ENCODE measurements around the gene PTPRD. TPM values are rescaled to one million over a fixed set of nuclear protein-coding genes. Genes with fewer than 3 reads are reported as not detected.

PTPRD gene
- total and polyA plus RNA-seq, 2 of the 4 experiments (the other 2 are of a cell fraction) = 0.07 to 0.18 TPM

- Histone ChIP-seq H3K9me3 (ENCODE audit: control insufficient read depth, insufficient read depth, low read length) (no peaks in the 10 kb centered on the region; the same call in 1 of the 2 replicates), H3K14ac (replicated peaks; ENCODE audit: low read depth, low read length) (no peak overlapping the region), H2BK20ac (ENCODE audit: low read depth, low read length) (no peak overlapping the region), H2AK5ac (ENCODE audit: low read depth, low read length) (no peak overlapping the region), H3K27ac (ENCODE audit: insufficient read depth, low read length) (no peak overlapping the region), H4K91ac (ENCODE audit: insufficient read depth, low read depth, low read length) (no peak overlapping the region), H3K4me3 (ENCODE audit: insufficient read depth, low read depth, low read length) (no peak overlapping the region), H2BK5ac (ENCODE audit: low read depth, low read length, poor library complexity, severe bottlenecking) (no peak overlapping the region), H3K56ac (ENCODE audit: extremely low read depth, insufficient read depth, low read length) (no peak overlapping the region), H3K4ac (ENCODE audit: low read depth, low read length) (no peak overlapping the region), H4K8ac (ENCODE audit: low read depth in 2 of 2, low read length in 2 of 2) (no peak overlapping the region), H3K4me1 (ENCODE audit: control insufficient read depth, insufficient read depth, low read length) (no peaks in the 10 kb centered on the region), H4K20me1 (ENCODE audit: insufficient read depth, low read length) (no peaks in the 10 kb centered on the region), H3K9me1 (ENCODE audit: insufficient read depth, low read length) (no peaks in the 10 kb centered on the region), H2AK9ac (replicated peaks; ENCODE audit: low read depth, low read length, poor library complexity) (no peak overlapping the region), H3K9ac (ENCODE audit: low read depth, low read length) (no peak overlapping the region), H3K18ac (ENCODE audit: low read depth, low read length) (no peak overlapping the region), H2BK15ac (ENCODE audit: low read depth, low read length) (no peak overlapping the region), H3K4me2 (ENCODE audit: low read depth, low read length) (no peak overlapping the region), H3K79me1 (ENCODE audit: low read depth in 1 of 2, low read length in 2 of 2) (no peaks in the 10 kb centered on the region), H3K23ac (ENCODE audit: low read depth, low read length) (no peak overlapping the region), H4K5ac (ENCODE audit: low read depth, low read length) (no peak overlapping the region), H2AFZ (replicated peaks; ENCODE audit: low read length, poor library complexity) (no peak overlapping the region), H2BK120ac (ENCODE audit: low read depth, low read length) (no peak overlapping the region), H3K27me3 (ENCODE audit: control insufficient read depth, insufficient read depth, low read length) (no peaks in the 10 kb centered on the region), H3K36me3 (ENCODE audit: control insufficient read depth, insufficient read depth, low read length) (no peaks in the 10 kb centered on the region)
- ChIA-PET CTCF (no interaction called here), POLR2A (ENCODE audit: unreplicated experiment) (no interaction called here)
- dilution Hi-C loops (cut with HindIII; ENCODE audit: low sequenced_read_pairs, unreplicated experiment) (no loop called here), intact Hi-C loops (cut with micrococcal nuclease) (no loop called here), in situ Hi-C loops (cut with MboI; ENCODE audit: low sequenced_read_pairs) (no loop called here)
- TF ChIP-seq NFE2L2 (IDR thresholded peaks at IDR 0.05; ENCODE audit: low read depth, low read length) (no peak), FOS (IDR thresholded peaks at IDR 0.05; ENCODE audit: low read depth, low read length) (no peak), RCOR1 (IDR thresholded peaks at IDR 0.05; ENCODE audit: insufficient replicate concordance, low read length) (no peak), USF2 (IDR thresholded peaks at IDR 0.05; ENCODE audit: low read depth, low read length) (no peak), MXI1 (IDR thresholded peaks at IDR 0.05; ENCODE audit: borderline replicate concordance, low read depth, low read length) (no peak), MAZ (IDR thresholded peaks at IDR 0.05; ENCODE audit: borderline replicate concordance, low read depth, low read length) (no peak), CTCF (conservative IDR thresholded peaks at IDR 0.05; ENCODE audit: low read depth, low read length) (no peak)
- ATAC-seq (ENCODE audit: low read depth) = no peak
- no peak for DNase-seq
- BruUV-seq (replicated peaks) = no TSS peak
Observed at GRCh38 chr9:8392866-8393265, 2219.9 kb downstream of the PTPRD start.
